Testis (tissue), 2 donors: Measurements from ENCODE around the gene KRT28.

Experiments
- POLR2A ChIP-seq: fragments of 450-650 bp; IDR thresholded peaks from one replicate; pipeline ENCODE4 v1.6.1; 2017; ENCODE audit warnings: antibody characterized with exemption, mild to moderate bottlenecking, moderate library complexity
- TF ChIP-seq, protein P1 (sequence below), 3 experiments: fragments of 450-650 bp in 2 of 3; fragments of 200-600 bp in 1 of 3; sonication (generic) in 1 of 3; IDR thresholded peaks; one replicate each; pipeline ENCODE4 v1.5.1; 2016 to 2019; ENCODE audit warnings: antibody characterized with exemption in 3 of 3, mild to moderate bottlenecking in 2 of 3, moderate library complexity in 1 of 3

DNA sequence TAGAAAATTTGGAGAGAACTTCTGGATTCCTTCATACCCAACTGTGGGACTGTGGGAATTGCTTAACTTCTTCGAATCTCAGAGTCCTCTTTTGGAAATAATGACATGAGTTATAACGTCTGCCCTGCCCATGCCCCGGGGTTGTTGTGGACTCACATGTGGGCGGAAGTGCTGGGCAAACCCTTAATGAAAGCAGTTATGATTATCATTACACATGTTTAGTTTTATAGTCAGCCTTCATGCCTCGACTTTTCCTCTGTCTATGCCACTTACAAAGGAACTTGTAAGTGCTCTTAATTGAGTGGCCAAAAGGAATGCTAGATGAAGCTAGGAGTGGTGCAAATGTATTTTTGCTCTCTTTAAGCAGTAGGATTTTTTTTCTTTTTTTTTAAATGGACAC lies 21.3 kb downstream of the KRT28 start:
- TF ChIP-seq, protein P1, sequence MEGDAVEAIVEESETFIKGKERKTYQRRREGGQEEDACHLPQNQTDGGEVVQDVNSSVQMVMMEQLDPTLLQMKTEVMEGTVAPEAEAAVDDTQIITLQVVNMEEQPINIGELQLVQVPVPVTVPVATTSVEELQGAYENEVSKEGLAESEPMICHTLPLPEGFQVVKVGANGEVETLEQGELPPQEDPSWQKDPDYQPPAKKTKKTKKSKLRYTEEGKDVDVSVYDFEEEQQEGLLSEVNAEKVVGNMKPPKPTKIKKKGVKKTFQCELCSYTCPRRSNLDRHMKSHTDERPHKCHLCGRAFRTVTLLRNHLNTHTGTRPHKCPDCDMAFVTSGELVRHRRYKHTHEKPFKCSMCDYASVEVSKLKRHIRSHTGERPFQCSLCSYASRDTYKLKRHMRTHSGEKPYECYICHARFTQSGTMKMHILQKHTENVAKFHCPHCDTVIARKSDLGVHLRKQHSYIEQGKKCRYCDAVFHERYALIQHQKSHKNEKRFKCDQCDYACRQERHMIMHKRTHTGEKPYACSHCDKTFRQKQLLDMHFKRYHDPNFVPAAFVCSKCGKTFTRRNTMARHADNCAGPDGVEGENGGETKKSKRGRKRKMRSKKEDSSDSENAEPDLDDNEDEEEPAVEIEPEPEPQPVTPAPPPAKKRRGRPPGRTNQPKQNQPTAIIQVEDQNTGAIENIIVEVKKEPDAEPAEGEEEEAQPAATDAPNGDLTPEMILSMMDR (IDR thresholded peaks at IDR 0.05), result no peak
- no peak for TF ChIP-seq POLR2A
